Ectodermal cell (in vitro differentiated cells): ENCODE results near the gene FNIP1.

Experiments used
- H3K27ac ChIP-seq: 2 replicates; pipeline ENCODE4 v1.7.0; 2013; ENCODE audit warnings: mild to moderate bottlenecking, low read depth, low read length; ENCODE audit not compliant: insufficient read depth, poor library complexity, severe bottlenecking
- H3K27me3 ChIP-seq: 2 replicates; pipeline ENCODE4 v1.7.0; 2013; ENCODE audit warnings: mild to moderate bottlenecking, low read length; ENCODE audit not compliant: insufficient read depth, control insufficient read depth, poor library complexity, severe bottlenecking
- H3K36me3 ChIP-seq: one replicate; pipeline ENCODE4 v1.7.0; 2013; ENCODE audit warnings: low read length; ENCODE audit not compliant: control insufficient read depth, insufficient read depth
- H3K4me1 ChIP-seq: one replicate; pipeline ENCODE4 v1.7.0; 2013; ENCODE audit warnings: low read length; ENCODE audit not compliant: control insufficient read depth, insufficient read depth
- H3K4me3 ChIP-seq: 2 replicates; pipeline ENCODE4 v1.7.0; 2013; ENCODE audit warnings: low read depth, low read length, control low read depth; ENCODE audit not compliant: insufficient read depth
- H3K9me3 ChIP-seq: 2 replicates; pipeline ENCODE4 v1.7.0; 2013; ENCODE audit warnings: mild to moderate bottlenecking, low read length, moderate library complexity; ENCODE audit not compliant: control insufficient read depth
- WGBS, 2 experiments: methylation state at CpG; one replicate each; pipeline ENCODE4 v1.1.7; 2013; ENCODE audit warnings: missing lambda C conversion rate in 2 of 2; 5-methylcytosine and 5-hydroxymethylcytosine counted together

The FNIP1 gene

GRCh38 chr5:131613423-131613822, 183.4 kb downstream of the FNIP1 start:
- no peaks in the 10 kb centered on the region for H3K9me3 ChIP-seq
- H3K36me3 ChIP-seq, result no peaks in the 10 kb centered on the region
- no peaks in the 10 kb centered on the region for H3K27me3 ChIP-seq
- no peaks in the 10 kb centered on the region for H3K4me1 ChIP-seq
- H3K4me3 ChIP-seq, result no peak overlapping the region
- H3K27ac ChIP-seq, result no peak overlapping the region

DNA sequence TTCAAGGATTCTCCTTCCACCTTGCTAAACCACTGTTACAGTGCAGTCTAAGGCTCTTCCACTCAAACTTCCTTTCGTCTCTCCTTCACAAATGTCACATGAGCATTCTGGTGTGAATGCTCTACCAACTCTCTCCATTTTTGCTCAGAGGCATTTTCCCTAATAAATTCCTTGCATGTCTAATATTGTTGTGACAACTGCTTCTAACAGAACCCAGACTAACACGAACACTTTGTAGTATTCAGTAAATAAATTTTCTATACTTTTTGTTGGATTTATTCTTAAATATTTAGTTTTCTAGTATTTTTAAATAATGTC, 185.8 kb downstream of the FNIP1 start:
- Histone ChIP-seq H3K4me1 (no peaks in the 10 kb centered on the region), H3K27me3 (no peaks in the 10 kb centered on the region), H3K27ac (no peak overlapping the region), H3K4me3 (no peak overlapping the region), H3K9me3 (no peaks in the 10 kb centered on the region), H3K36me3 (no peaks in the 10 kb centered on the region)
- WGBS, 2 experiments, result 92 to 95% methylated on average over 1 to 2 of the region's 2 CpGs

- WGBS, 2 experiments, result 91 to 95% methylated on average over 5 to 6 of the region's 6 CpGs
- Histone ChIP-seq H3K27ac (no peak overlapping the region), H3K4me3 (no peak overlapping the region), H3K4me1 (no peaks in the 10 kb centered on the region), H3K27me3 (no peaks in the 10 kb centered on the region), H3K36me3 (no peaks in the 10 kb centered on the region), H3K9me3 (no peaks in the 10 kb centered on the region)
These were observed 186.4 kb downstream of the FNIP1 start for GRCh38 chr5:131610198-131611063.

GRCh38 chr5:131609774-131610173, 187.0 kb downstream of the FNIP1 start:
- no peak overlapping the region for H3K27ac ChIP-seq
- H3K4me3 ChIP-seq, result no peak overlapping the region
- WGBS, 2 experiments, result 100% methylated on average over 1 of the region's 1 CpG; no CpG with 5 or more reads in 1 of the 2 experiments
- no peaks in the 10 kb centered on the region for H3K4me1 ChIP-seq
- no peaks in the 10 kb centered on the region for H3K36me3 ChIP-seq
- H3K9me3 ChIP-seq, result no peaks in the 10 kb centered on the region
- no peaks in the 10 kb centered on the region for H3K27me3 ChIP-seq

GRCh38 chr5:131608597-131608996, 188.2 kb downstream of the FNIP1 start:
- Histone ChIP-seq H3K27ac (no peak overlapping the region), H3K27me3 (no peaks in the 10 kb centered on the region), H3K36me3 (no peaks in the 10 kb centered on the region), H3K9me3 (no peaks in the 10 kb centered on the region), H3K4me1 (no peaks in the 10 kb centered on the region), H3K4me3 (no peak overlapping the region)
- 80 to 83% methylated on average over 5 of the region's 5 CpGs for WGBS, 2 experiments

GRCh38 chr5:131607903-131608540, 188.8 kb downstream of the FNIP1 start:
- no peak overlapping the region for H3K4me3 ChIP-seq
- no peak overlapping the region for H3K27ac ChIP-seq
- no peaks in the 10 kb centered on the region for H3K27me3 ChIP-seq
- no peaks in the 10 kb centered on the region for H3K36me3 ChIP-seq
- no peaks in the 10 kb centered on the region for H3K4me1 ChIP-seq
- 92% methylated on average over 4 of the region's 4 CpGs for WGBS, 2 experiments
- H3K9me3 ChIP-seq, result no peaks in the 10 kb centered on the region

DNA sequence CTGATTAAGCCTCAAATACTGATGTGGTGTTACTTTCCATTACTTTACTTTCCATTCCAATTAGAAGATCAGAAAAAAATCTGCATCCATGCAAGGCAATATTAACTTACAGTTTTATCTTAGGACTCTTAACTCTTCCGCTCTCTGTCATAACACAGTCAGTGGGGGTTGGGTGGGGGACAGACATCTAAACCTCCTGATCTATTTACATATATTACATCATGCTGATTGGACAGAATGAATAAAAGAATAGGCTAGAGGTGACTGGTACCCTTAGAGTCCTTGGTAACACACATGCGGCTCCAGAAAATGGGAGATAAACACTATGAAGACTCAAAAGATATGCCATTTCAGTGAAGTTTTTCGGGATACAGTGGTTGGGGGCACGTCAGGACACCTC, 189.4 kb downstream of the FNIP1 start:
- Histone ChIP-seq H3K9me3 (no peaks in the 10 kb centered on the region), H3K4me1 (no peaks in the 10 kb centered on the region), H3K27ac (no peak overlapping the region), H3K27me3 (no peaks in the 10 kb centered on the region), H3K36me3 (no peaks in the 10 kb centered on the region), H3K4me3 (no peak overlapping the region)
- 94 to 98% methylated on average over 3 to 4 of the region's 4 CpGs for WGBS, 2 experiments

- H3K4me1 ChIP-seq, result no peaks in the 10 kb centered on the region
- no peaks in the 10 kb centered on the region for H3K27me3 ChIP-seq
- no peaks in the 10 kb centered on the region for H3K9me3 ChIP-seq
- no peak overlapping the region for H3K4me3 ChIP-seq
- no peak overlapping the region for H3K27ac ChIP-seq
- WGBS, 2 experiments, result 90% methylated on average over 1 of the region's 2 CpGs; no CpG with 5 or more reads in 1 of the 2 experiments
- peaks cover 3% of the 10 kb centered on the region for H3K36me3 ChIP-seq
These were observed 191.7 kb downstream of the FNIP1 start for GRCh38 chr5:131605086-131605485.

- H3K27ac ChIP-seq, result no peak overlapping the region
- H3K27me3 ChIP-seq, result no peaks in the 10 kb centered on the region
- H3K4me3 ChIP-seq, result no peak overlapping the region
- 95 to 97% methylated on average over 7 of the region's 8 CpGs for WGBS, 2 experiments
- no peaks in the 10 kb centered on the region for H3K36me3 ChIP-seq
- no peaks in the 10 kb centered on the region for H3K9me3 ChIP-seq
- no peaks in the 10 kb centered on the region for H3K4me1 ChIP-seq
These were observed 201.5 kb downstream of the FNIP1 start for GRCh38 chr5:131595088-131596033.

DNA sequence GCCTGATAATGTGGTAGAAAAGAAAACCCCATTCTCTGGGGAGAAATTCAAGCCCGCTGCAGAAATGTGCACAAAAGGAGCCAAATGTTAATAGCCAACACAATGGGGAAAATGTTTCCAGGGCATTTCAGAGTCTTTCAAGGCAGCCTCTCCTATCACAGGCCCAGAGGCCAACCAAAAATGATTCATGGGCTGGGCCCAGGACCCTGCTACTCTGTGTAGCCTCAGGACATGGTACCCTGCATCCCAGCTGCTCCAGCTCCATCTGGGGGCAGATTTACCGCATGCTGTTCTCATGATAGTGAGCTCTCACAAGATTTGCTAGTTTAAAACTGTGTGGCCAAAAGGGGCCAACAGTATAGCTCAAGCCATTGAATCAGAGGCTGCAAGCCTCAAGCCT, 202.9 kb downstream of the FNIP1 start:
- Histone ChIP-seq H3K27me3 (no peaks in the 10 kb centered on the region), H3K9me3 (no peaks in the 10 kb centered on the region), H3K4me1 (no peaks in the 10 kb centered on the region), H3K36me3 (no peaks in the 10 kb centered on the region), H3K4me3 (no peak overlapping the region), H3K27ac (no peak overlapping the region)
- 92 to 93% methylated on average over 2 of the region's 2 CpGs for WGBS, 2 experiments
